Measurements from ENCODE around the gene BTG3.

- no peak for TF ChIP-seq CTCF (IDR thresholded peaks at IDR 0.05)
- peak; percentile 81 for TF ChIP-seq POLR2A (IDR thresholded peaks at IDR 0.05)
Observed at GRCh38 chr21:17612565-17613241, at the start of gene BTG3.
